ENCODE data around the gene WNK4. TPM values are rescaled to one million over a fixed set of nuclear protein-coding genes. Genes with fewer than 3 reads are reported as not detected.

Gene WNK4
- total RNA-seq, 1 donor from 2014 or later = 0.29 TPM

GRCh38 chr17:42818379-42818778 is 38.0 kb downstream of the WNK4 start:
- Mint-ChIP-seq H3K4me3 (no peak overlapping the region), H3K27ac (no peak overlapping the region), H3K27me3 (no peaks in the 10 kb centered on the region), H3K9me3 (no peaks in the 10 kb centered on the region), H3K36me3 (ENCODE audit: low read depth) (peaks cover 85% of the 10 kb centered on the region), H3K4me1 (peaks cover 11% of the 10 kb centered on the region)
- intact Hi-C loops (cut with micrococcal nuclease) = no loop called here
- no peak for DNase-seq
- ChIA-PET POLR2A (interaction anchor here (0.5 to 9.2 kb wide), 3 partner anchors 15 to 96 kb away, joined by 3 to 115 read pairs (median 10); partner anchors contain the start of gene PSME3), CTCF (interaction anchor here (2.4 to 5.9 kb wide), 3 partner anchors 15 to 180 kb away, joined by 9 to 27 read pairs (median 10); partner anchors contain the start of genes PSME3 and RPL27)
- no peak for TF ChIP-seq CTCF (IDR thresholded peaks at IDR 0.05)
- ATAC-seq (ENCODE audit: low read depth) = no peak

GRCh38 chr17:42819939-42820535 is 39.6 kb downstream of the WNK4 start:
- H3K4me3 Mint-ChIP-seq = peak overlapping the region; percentile 28
- DNase-seq (peak; percentile 43), ATAC-seq (ENCODE audit: low read depth) (peak; percentile 20)
- peaks cover 73% of the 10 kb centered on the region for H3K36me3 Mint-ChIP-seq (ENCODE audit: low read depth)
- POLR2A ChIA-PET = interaction anchor here (0.7 to 9.2 kb wide), 5 partner anchors 14 to 549 kb away, joined by 3 to 115 read pairs (median 3); partner anchors contain the start of genes CNTD1, COA3 and PSME3
- H3K27me3 Mint-ChIP-seq = no peaks in the 10 kb centered on the region
- H3K9me3 Mint-ChIP-seq = no peaks in the 10 kb centered on the region
- no peak for TF ChIP-seq CTCF (IDR thresholded peaks at IDR 0.05)
- H3K4me1 Mint-ChIP-seq = peaks cover 21% of the 10 kb centered on the region
- H3K27ac Mint-ChIP-seq = no peak overlapping the region
- CTCF ChIA-PET = interaction anchor here (0.7 to 5.9 kb wide), 4 partner anchors 14 to 379 kb away, joined by 3 to 27 read pairs (median 10); partner anchors contain the start of genes PSME3 and RPL27
- intact Hi-C loops (cut with micrococcal nuclease) = loop anchor here (1.0 to 5.0 kb wide), 4 partner anchors 78 to 143 kb away; partner anchors contain the start of gene PLEKHH3

- ATAC-seq (ENCODE audit: low read depth) = no peak
- H3K27ac Mint-ChIP-seq = no peak overlapping the region
- intact Hi-C loops (cut with micrococcal nuclease) = loop anchor here (5.0 kb wide), 2 partner anchors 79 to 144 kb away; partner anchors contain the start of gene PLEKHH3
These were observed 40.8 kb downstream of the WNK4 start for GRCh38 chr17:42821176-42821575.

GRCh38 chr17:42827472-42827871 is 47.1 kb downstream of the WNK4 start:
- H3K4me3 Mint-ChIP-seq = no peak overlapping the region
- ChIA-PET CTCF (no interaction called here), POLR2A (no interaction called here)
- no peak overlapping the region for H3K27ac Mint-ChIP-seq
- H3K4me1 Mint-ChIP-seq = peaks cover 21% of the 10 kb centered on the region
- intact Hi-C loops (cut with micrococcal nuclease) = no loop called here
- DNase-seq = no peak
- peaks cover 4% of the 10 kb centered on the region for H3K27me3 Mint-ChIP-seq
- no peak for ATAC-seq (ENCODE audit: low read depth)
- peaks cover 5% of the 10 kb centered on the region for H3K36me3 Mint-ChIP-seq (ENCODE audit: low read depth)
- no peak for TF ChIP-seq CTCF (IDR thresholded peaks at IDR 0.05)
- no peaks in the 10 kb centered on the region for H3K9me3 Mint-ChIP-seq

More at GRCh38 chr17:42821176-42821575, 40.8 kb downstream of the WNK4 start:
- ChIA-PET CTCF (interaction anchor here (1.3 to 5.9 kb wide), 2 partner anchors 13 to 177 kb away, joined by 4 to 27 read pairs; partner anchors contain the start of genes PSME3 and RPL27), POLR2A (interaction anchor here (1.3 to 9.2 kb wide), 5 partner anchors 13 to 243 kb away, joined by 3 to 115 read pairs (median 5); partner anchors contain the start of genes CNTD1, COA3, PSME3 and VPS25)
- H3K4me3 Mint-ChIP-seq = no peak overlapping the region
- no peaks in the 10 kb centered on the region for H3K9me3 Mint-ChIP-seq
- DNase-seq = no peak
- H3K4me1 Mint-ChIP-seq = peaks cover 21% of the 10 kb centered on the region
- peaks cover 62% of the 10 kb centered on the region for H3K36me3 Mint-ChIP-seq (ENCODE audit: low read depth)
- no peaks in the 10 kb centered on the region for H3K27me3 Mint-ChIP-seq
- no peak for TF ChIP-seq CTCF (IDR thresholded peaks at IDR 0.05)

- TF ChIP-seq CTCF (IDR thresholded peaks at IDR 0.05) = no peak
- Mint-ChIP-seq H3K4me1 (peaks cover 22% of the 10 kb centered on the region), H3K27ac (no peak overlapping the region), H3K4me3 (no peak overlapping the region), H3K9me3 (no peaks in the 10 kb centered on the region), H3K27me3 (peaks cover 4% of the 10 kb centered on the region), H3K36me3 (ENCODE audit: low read depth) (peaks cover 23% of the 10 kb centered on the region)
- intact Hi-C loops (cut with micrococcal nuclease) = loop anchor here (5.0 kb wide), 2 partner anchors 151 to 651 kb away; partner anchors contain the start of genes DHX8, PTGES3L and RUNDC1
- ChIA-PET CTCF (interaction anchor here (1.2 kb wide), 1 partner anchor 253 kb away, joined by 5 read pairs; the partner anchor contains the start of gene PSMC3IP), POLR2A (interaction anchor here (0.6 to 6.8 kb wide), 3 partner anchors 10 to 537 kb away, joined by 3 to 115 read pairs (median 4); partner anchors contain the start of gene BECN1)
- DNase-seq (no peak), ATAC-seq (ENCODE audit: low read depth) (no peak)
These were observed 50.6 kb downstream of the WNK4 start for GRCh38 chr17:42830971-42831370.
